ENCODE data around the gene PCDHB1. TPM values are rescaled to one million over a fixed set of nuclear protein-coding genes. Genes with fewer than 3 reads are reported as not detected.
A peak's percentile ranks its signal among the peaks of the same experiment; 100 is the strongest.

PCDHB1 gene
- total and polyA plus RNA-seq, 2 donors (not counting 3 experiments of a cell fraction or from before 2014, with no cell fraction given): not detected

GRCh38 chr5:141084487-141084989, 33.4 kb downstream of the PCDHB1 start:
- no peaks in the 10 kb centered on the region for H3K4me1 ChIP-seq (ENCODE audit: control insufficient read depth, extremely low read depth, insufficient read depth, low read length)
- no peaks in the 10 kb centered on the region for H3K36me3 ChIP-seq (ENCODE audit: control insufficient read depth in 2 of 2, extremely low read depth in 1 of 2, insufficient read depth in 2 of 2, low read length in 2 of 2)
- no peaks in the 10 kb centered on the region for H4K20me1 ChIP-seq (replicated peaks; ENCODE audit: control insufficient read depth, extremely low read depth, insufficient read depth, low read length)
- no TSS peak for BruUV-seq (replicated peaks)
- no peak overlapping the region for H3K9ac ChIP-seq (replicated peaks; ENCODE audit: extremely low read depth, insufficient read depth, low read length)
- DNase-seq (ENCODE audit: low read depth, low spot score) (peak; percentile 39), FAIRE-seq (peak; percentile 35)
- H2AFZ ChIP-seq (ENCODE audit: low read depth, low read length): peak overlapping the region; percentile 62
- no peaks in the 10 kb centered on the region for H3K9me1 ChIP-seq (replicated peaks; ENCODE audit: control insufficient read depth, extremely low read depth, insufficient read depth, low read length)
- H3K4me2 ChIP-seq (ENCODE audit: insufficient read depth, low read length): peak overlapping the region; percentile 55
- intact Hi-C loops (cut with micrococcal nuclease): no loop called here
- H3K79me2 ChIP-seq (ENCODE audit: control insufficient read depth, insufficient read depth, low read length): no peaks in the 10 kb centered on the region
- no peak overlapping the region for H3K27ac ChIP-seq (ENCODE audit: insufficient read depth, low read depth, low read length)
- dilution Hi-C loops (cut with MboI; ENCODE audit: extremely low pct_ligation_motif_present, low sequenced_read_pairs): no loop called here
- no peaks in the 10 kb centered on the region for H3K27me3 ChIP-seq (ENCODE audit: control insufficient read depth in 2 of 2, insufficient read depth in 2 of 2, low read length in 2 of 2)
- H3K9me3 ChIP-seq (replicated peaks; ENCODE audit: control insufficient read depth, insufficient read depth, low read length): no peaks in the 10 kb centered on the region
- ChIA-PET POLR2A (no interaction called here), CTCF (no interaction called here)
- no peak for TF ChIP-seq JUN (IDR thresholded peaks at IDR 0.05; ENCODE audit: borderline replicate concordance, insufficient read depth, insufficient read length, low read depth)
- TF ChIP-seq CTCF (IDR thresholded peaks at IDR 0.05; ENCODE audit: extremely low read depth in 1 of 2, insufficient read depth in 1 of 2, low read depth in 1 of 2, low read length in 2 of 2): peak; percentile 23 to 42
- peak overlapping the region in 2 of 3 experiments; percentile 11 to 45 for H3K4me3 ChIP-seq (replicated peaks in 1 of 3; ENCODE audit: insufficient read depth in 1 of 3, low read depth in 1 of 3, low read length in 3 of 3)

GRCh38 chr5:141094481-141095262, 43.5 kb downstream of the PCDHB1 start, which contains the start of gene PCDHB2:
TSS of gene PCDHB2 (plus strand) at chr5:141094615. CDS start at chr5:141094791, 176 bp downstream.
- Histone ChIP-seq H3K9ac (replicated peaks; ENCODE audit: extremely low read depth, insufficient read depth, low read length) (no peak within 1 kb of the TSS), H3K27ac (ENCODE audit: insufficient read depth, low read depth, low read length) (no peak within 1 kb of the TSS), H3K9me1 (replicated peaks; ENCODE audit: control insufficient read depth, extremely low read depth, insufficient read depth, low read length) (no peaks in the 10 kb centered on the region), H2AFZ (ENCODE audit: low read depth, low read length) (no peak within 1 kb of the TSS), H3K27me3 (ENCODE audit: control insufficient read depth in 2 of 2, insufficient read depth in 2 of 2, low read length in 2 of 2) (peaks cover 0 to 7% of the 10 kb centered on the region in 2 experiments), H4K20me1 (replicated peaks; ENCODE audit: control insufficient read depth, extremely low read depth, insufficient read depth, low read length) (no peaks in the 10 kb centered on the region), H3K4me1 (ENCODE audit: control insufficient read depth, extremely low read depth, insufficient read depth, low read length) (no peaks in the 10 kb centered on the region), H3K79me2 (ENCODE audit: control insufficient read depth, insufficient read depth, low read length) (no peaks in the 10 kb centered on the region), H3K4me3 (replicated peaks in 1 of 3; ENCODE audit: insufficient read depth in 1 of 3, low read depth in 1 of 3, low read length in 3 of 3) (no peak within 1 kb of the TSS), H3K36me3 (ENCODE audit: control insufficient read depth in 2 of 2, extremely low read depth in 1 of 2, insufficient read depth in 2 of 2, low read length in 2 of 2) (no peaks in the 10 kb centered on the region), H3K4me2 (ENCODE audit: insufficient read depth, low read length) (no peak within 1 kb of the TSS), H3K9me3 (replicated peaks; ENCODE audit: control insufficient read depth, insufficient read depth, low read length) (no peaks in the 10 kb centered on the region)
- no peak for FAIRE-seq
- CTCF ChIA-PET: no interaction called here
- BruUV-seq (replicated peaks): no TSS peak
- peak; percentile 21 for DNase-seq (ENCODE audit: low read depth, low spot score)
- intact Hi-C loops (cut with micrococcal nuclease) (no loop called here), dilution Hi-C loops (cut with MboI; ENCODE audit: extremely low pct_ligation_motif_present, low sequenced_read_pairs) (no loop called here)
- POLR2A ChIA-PET: interaction anchor here (0.6 kb wide), 1 partner anchor 466 kb away, joined by 7 read pairs; no protein-coding TSS in a partner anchor
- TF ChIP-seq CTCF (IDR thresholded peaks at IDR 0.05; ENCODE audit: extremely low read depth in 1 of 2, insufficient read depth in 1 of 2, low read depth in 1 of 2, low read length in 2 of 2) (peak in 1 of 2 donors; percentile 6), MAX (IDR thresholded peaks at IDR 0.05; ENCODE audit: insufficient read depth, insufficient read length) (no peak), EZH2 (IDR thresholded peaks at IDR 0.05; ENCODE audit: borderline replicate concordance, low read depth, low read length, severe bottlenecking) (no peak)
